Kidney (tissue), 14 donors: Measurements from ENCODE around the gene PGPEP1. TPM values are rescaled to one million over a fixed set of nuclear protein-coding genes. Genes with fewer than 3 reads are reported as not detected.

ENCODE experiments used
- DNase-seq, 5 donors: peaks; one replicate each; pipeline ENCODE4 v3.0.0-alpha.2; 2013 to 2020
- FAIRE-seq: peaks from 2 replicates; lab custom pipeline; 2012; peaks lifted over from hg19 to GRCh38; lab: Jason Lieb, UNC
- H3K27ac ChIP-seq, 2 donors: one replicate each; pipeline ENCODE4 v1.7.0; 2013; ENCODE audit warnings: low read depth in 2 of 2, low read length in 2 of 2, inconsistent platforms in 1 of 2
- H3K27me3 ChIP-seq: one replicate; pipeline ENCODE4 v1.7.1; 2013; ENCODE audit warnings: low read length, inconsistent platforms; ENCODE audit not compliant: control insufficient read depth, insufficient read depth
- H3K36me3 ChIP-seq, 3 donors: one replicate each; pipeline versions ENCODE4 v1.7.0 to v1.7.1; 2013; ENCODE audit warnings: low read length in 3 of 3, control low read depth in 1 of 3, inconsistent platforms in 1 of 3; ENCODE audit not compliant: insufficient read depth in 3 of 3, control insufficient read depth in 2 of 3
- H3K4me1 ChIP-seq, 3 donors: one replicate each; pipeline versions ENCODE4 v1.7.0 to v1.7.1; 2013; ENCODE audit warnings: low read length in 3 of 3, inconsistent platforms in 1 of 3, low read depth in 1 of 3; ENCODE audit not compliant: control insufficient read depth in 2 of 3, insufficient read depth in 2 of 3
- H3K4me3 ChIP-seq, 3 donors: one replicate each; pipeline versions ENCODE4 v1.7.0 to v1.8.1; 2013; ENCODE audit warnings: low read length in 3 of 3, control low read depth in 1 of 3, inconsistent platforms in 1 of 3
- H3K9ac ChIP-seq, 3 donors: one replicate each; pipeline versions ENCODE4 v1.7.0 to v1.7.1; 2013; ENCODE audit warnings: low read length in 3 of 3, control low read depth in 1 of 3, inconsistent platforms in 1 of 3
- H3K9me3 ChIP-seq, 3 donors: one replicate each; pipeline versions ENCODE4 v1.7.0 to v1.7.1; 2013; ENCODE audit warnings: low read length in 3 of 3, control low read depth in 1 of 3, inconsistent platforms in 1 of 3; ENCODE audit not compliant: control insufficient read depth in 2 of 3, insufficient read depth in 1 of 3
- CTCF ChIP-seq: IDR thresholded peaks from 3 replicates; pipeline ENCODE4 v1.5.1; 2012; ENCODE audit warnings: mild to moderate bottlenecking, moderate library complexity, borderline replicate concordance; ENCODE audit not compliant: insufficient read depth; ENCODE audit errors: extremely low read depth
- intact Hi-C: fragments of 100-400 bp; cut with DNase I; formaldehyde crosslinking; loops from one replicate; pipeline ENCODE4 v1.11.1; 2022
- polyA plus RNA-seq: library from polyadenylated mRNA; stranded (reverse); fragments of 350-450 nt; fragmentation: Illumina TruSeq; extraction: RNeasy Lipid Tissue Mini Kit (QIAGEN cat#74804); gene quantifications from one replicate; pipeline ENCODE4 v1.2.3, GENCODE V29; 2014; ENCODE audit warnings: low read depth, low replicate concordance; ENCODE audit not compliant: insufficient read depth
- total RNA-seq: library from RNA; stranded (reverse); fragmentation: NEBNext Ultra II Directional; extraction: Animal tissue kit (Norgen Biotek cat#: 25700); gene quantifications from one replicate; pipeline ENCODE4 v1.2.1, GENCODE V29; 2021
- donor health status: control.
- donor health status: control.
- donor health status: control.
- donor health status: control.
- donor health status: control.
- donor health status: DM: yes; HTN: yes; CAD: no.
- donor health status: Normal renal cell carcinoma (clear cell type).

The PGPEP1 gene
- total and polyA plus RNA-seq, 2 donors from 2014 or later, result 54.5 to 76.1 TPM

DNA sequence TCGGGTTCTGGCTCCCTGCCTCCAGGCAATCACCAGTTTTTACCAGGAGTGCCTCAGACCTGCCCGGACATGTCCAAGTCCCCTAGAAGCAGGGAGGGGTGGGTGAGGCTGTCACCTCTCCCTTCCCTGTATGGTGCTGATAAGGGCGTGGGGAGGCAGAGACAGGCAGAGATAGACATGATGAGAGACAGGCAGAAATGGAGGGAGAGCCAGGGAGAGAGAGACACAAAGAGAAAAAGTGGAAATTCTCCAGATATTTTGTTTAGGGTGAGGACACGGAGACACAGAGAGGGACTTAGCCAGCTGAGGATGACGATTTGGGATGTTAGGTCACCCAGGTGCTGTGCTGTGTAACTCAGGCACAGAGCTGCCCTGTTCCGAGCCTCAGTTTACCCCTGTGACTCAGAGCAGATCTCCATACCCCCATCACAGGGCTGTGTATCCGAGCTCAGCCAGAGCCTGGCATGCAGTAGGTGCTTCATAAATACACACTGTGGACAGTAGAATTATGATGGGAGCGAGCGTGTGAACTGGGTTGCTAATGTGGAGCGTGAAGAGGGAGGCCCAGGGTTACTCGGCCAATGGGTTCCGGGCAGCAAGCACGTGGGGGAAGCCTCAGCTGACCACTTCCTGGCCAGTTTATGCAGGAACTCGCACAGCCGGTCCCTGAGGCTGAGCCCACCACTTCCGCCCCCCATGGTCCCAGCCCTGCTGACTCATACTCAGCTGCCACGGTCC lies 33.7 kb downstream of the PGPEP1 start:
- Histone ChIP-seq H3K4me1 (peaks cover 3 to 18% (median 18%) of the 10 kb centered on the region in 3 donors), H3K27me3 (no peaks in the 10 kb centered on the region), H3K36me3 (no peaks in the 10 kb centered on the region), H3K4me3 (peak overlapping the region in 2 of 3 donors; percentile 32 to 46), H3K9ac (peak overlapping the region; percentile 7 to 79 (median 78)), H3K27ac (peak overlapping the region; percentile 84 to 99), H3K9me3 (no peaks in the 10 kb centered on the region)
- DNase-seq (peak; percentile 93 to 99 (median 94)), FAIRE-seq (no peak)
- TF ChIP-seq CTCF, result no peak
- intact Hi-C loops, result no loop called here

- FAIRE-seq (no peak), DNase-seq (no peak)
- Histone ChIP-seq H3K27ac (peak overlapping the region in 1 of 2 donors; percentile 7), H3K36me3 (no peaks in the 10 kb centered on the region), H3K9ac (no peak overlapping the region), H3K9me3 (no peaks in the 10 kb centered on the region), H3K4me3 (no peak overlapping the region), H3K4me1 (peaks cover 3 to 23% (median 18%) of the 10 kb centered on the region in 3 donors), H3K27me3 (no peaks in the 10 kb centered on the region)
- TF ChIP-seq CTCF, result no peak
- intact Hi-C loops, result no loop called here
Observed at GRCh38 chr19:18377026-18377425, 36.6 kb downstream of the PGPEP1 start.

DNA sequence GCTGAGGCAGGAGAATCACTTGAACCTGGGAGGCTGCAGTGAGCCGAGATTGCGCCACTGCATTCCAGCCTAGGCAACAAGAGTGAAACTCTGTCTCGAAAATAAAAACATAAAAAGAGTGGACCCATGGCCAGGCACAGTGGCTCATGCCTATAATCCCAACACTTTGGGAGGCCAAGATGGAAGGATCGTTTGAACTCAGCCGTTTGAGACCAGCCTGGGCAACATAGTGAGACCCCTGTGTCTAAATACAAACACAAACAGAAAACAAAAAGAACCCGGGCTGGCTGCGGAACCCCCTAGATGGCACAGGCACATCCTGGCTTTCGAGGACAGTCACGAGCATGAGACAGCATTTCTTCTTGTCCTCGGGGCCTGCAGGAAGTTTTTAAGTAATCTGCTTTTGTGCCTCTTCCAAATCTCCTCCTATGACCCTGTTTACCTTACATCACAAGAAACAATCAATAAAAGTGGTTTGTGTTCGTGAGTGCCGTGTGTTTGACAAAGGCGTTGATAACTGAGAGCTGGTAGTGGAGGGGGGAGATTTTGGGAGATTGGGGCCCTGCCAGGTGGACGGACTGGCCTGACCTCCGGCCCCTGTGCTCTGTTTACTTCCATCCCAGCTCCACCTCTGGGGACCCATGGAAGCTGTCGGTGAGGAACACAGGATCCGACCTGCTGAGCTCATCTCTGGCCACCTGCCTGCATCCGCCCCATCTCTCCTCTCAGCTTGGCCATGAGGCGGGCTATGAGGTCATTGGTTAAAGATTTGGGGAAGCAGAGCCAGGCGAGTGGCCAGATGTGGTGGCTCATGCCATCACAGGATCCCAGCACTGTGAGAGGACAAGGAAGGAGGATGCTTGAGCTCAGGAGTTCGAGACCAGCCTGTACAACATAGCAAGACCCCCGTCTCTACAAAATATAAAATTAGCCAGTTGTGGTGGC lies 39.7 kb downstream of the PGPEP1 start:
- DNase-seq (peak in 1 of 5 donors; percentile 89), FAIRE-seq (no peak)
- TF ChIP-seq CTCF, result no peak
- peak overlapping the region; percentile 45 to 84 for H3K27ac ChIP-seq
- no peaks in the 10 kb centered on the region for H3K36me3 ChIP-seq
- intact Hi-C loops, result no loop called here
- peaks cover 0 to 11% (median 10%) of the 10 kb centered on the region in 3 donors for H3K4me1 ChIP-seq
- H3K9me3 ChIP-seq, result no peaks in the 10 kb centered on the region
- H3K27me3 ChIP-seq, result no peaks in the 10 kb centered on the region
- H3K9ac ChIP-seq, result peak overlapping the region in 1 of 3 donors; percentile 58
- no peak overlapping the region for H3K4me3 ChIP-seq
